ENCODE results near the gene ARID3A. TPM values are rescaled to one million over a fixed set of nuclear protein-coding genes. Genes with fewer than 3 reads are reported as not detected.

Gene ARID3A
- total RNA-seq, 3 donors from 2014 or later (not counting 1 experiment from before 2014, with no cell fraction given) = 15.9 to 24.6 (median 24.2) TPM

GRCh38 chr19:920051-920864, 5.6 kb upstream of the ARID3A start:
- Mint-ChIP-seq H3K4me3 (peak overlapping the region; percentile 86), H3K36me3 (no peaks in the 10 kb centered on the region), H3K4me1 (peaks cover 10 to 14% of the 10 kb centered on the region in 2 donors), H3K27me3 (ENCODE audit: low read depth in 2 of 2) (peaks cover 0 to 5% of the 10 kb centered on the region in 2 donors), H3K9me3 (no peaks in the 10 kb centered on the region), H3K27ac (peak overlapping the region in 1 of 2 donors; percentile 21)
- WGBS (ENCODE audit: insufficient coverage) = 1% methylated on average over 84 of the region's 84 CpGs
- no peaks in the 10 kb centered on the region for H3K36me3 ChIP-seq (ENCODE audit: control insufficient read depth, insufficient read depth, low read length)
- ATAC-seq (peak; percentile 11 to 31 (median 14)), DNase-seq (peak; percentile 47 to 84)
- TF ChIP-seq, protein P1, sequence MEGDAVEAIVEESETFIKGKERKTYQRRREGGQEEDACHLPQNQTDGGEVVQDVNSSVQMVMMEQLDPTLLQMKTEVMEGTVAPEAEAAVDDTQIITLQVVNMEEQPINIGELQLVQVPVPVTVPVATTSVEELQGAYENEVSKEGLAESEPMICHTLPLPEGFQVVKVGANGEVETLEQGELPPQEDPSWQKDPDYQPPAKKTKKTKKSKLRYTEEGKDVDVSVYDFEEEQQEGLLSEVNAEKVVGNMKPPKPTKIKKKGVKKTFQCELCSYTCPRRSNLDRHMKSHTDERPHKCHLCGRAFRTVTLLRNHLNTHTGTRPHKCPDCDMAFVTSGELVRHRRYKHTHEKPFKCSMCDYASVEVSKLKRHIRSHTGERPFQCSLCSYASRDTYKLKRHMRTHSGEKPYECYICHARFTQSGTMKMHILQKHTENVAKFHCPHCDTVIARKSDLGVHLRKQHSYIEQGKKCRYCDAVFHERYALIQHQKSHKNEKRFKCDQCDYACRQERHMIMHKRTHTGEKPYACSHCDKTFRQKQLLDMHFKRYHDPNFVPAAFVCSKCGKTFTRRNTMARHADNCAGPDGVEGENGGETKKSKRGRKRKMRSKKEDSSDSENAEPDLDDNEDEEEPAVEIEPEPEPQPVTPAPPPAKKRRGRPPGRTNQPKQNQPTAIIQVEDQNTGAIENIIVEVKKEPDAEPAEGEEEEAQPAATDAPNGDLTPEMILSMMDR (IDR thresholded peaks at IDR 0.05) = no peak
- H3K9me3 ChIP-seq (ENCODE audit: control insufficient read depth, insufficient read depth, low read length) = no peaks in the 10 kb centered on the region
- no peak overlapping the region for H3K27ac ChIP-seq (ENCODE audit: low read length)
- intact Hi-C loops (cut with micrococcal nuclease) = loop anchor here (2.0 to 10.0 kb wide), 2 partner anchors 149 to 325 kb away; partner anchors contain the start of genes ATP5F1D and MIDN
- peaks cover 21% of the 10 kb centered on the region for H3K27me3 ChIP-seq (ENCODE audit: control insufficient read depth, insufficient read depth, low read length)
- H3K4me3 ChIP-seq (ENCODE audit: low read length) = peak overlapping the region; percentile 25
- peaks cover 57% of the 10 kb centered on the region for H3K4me1 ChIP-seq (ENCODE audit: control insufficient read depth, insufficient read depth, low read length)

DNA sequence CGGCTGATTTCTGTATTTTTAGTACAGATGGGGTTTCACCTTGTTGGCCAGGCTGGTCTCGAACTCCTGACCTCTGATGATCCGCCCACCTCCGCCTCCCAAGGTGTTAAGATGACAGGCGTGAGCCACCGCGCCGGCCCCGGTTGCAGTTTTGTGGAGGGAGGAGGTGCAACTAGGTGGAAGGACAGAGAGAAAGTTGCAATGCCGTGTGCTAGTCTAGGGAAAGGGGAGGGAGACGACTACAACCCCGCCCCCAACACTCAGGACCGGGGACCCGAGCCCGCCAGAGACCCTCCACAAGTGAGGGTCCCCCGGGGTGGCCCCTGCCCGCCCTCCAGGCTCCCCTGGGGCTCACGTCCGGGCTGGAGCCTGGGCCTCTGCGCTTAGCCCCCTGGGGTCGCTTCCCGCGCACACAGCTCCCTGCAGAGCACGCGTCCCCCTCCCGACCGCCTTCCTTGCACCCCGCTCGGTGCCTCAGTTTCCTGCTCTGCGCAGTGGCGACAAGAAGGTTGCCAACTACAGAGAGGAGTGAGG, 1.2 kb upstream of the ARID3A start:
- Histone ChIP-seq H3K27me3 (ENCODE audit: control insufficient read depth, insufficient read depth, low read length) (peaks cover 5% of the 10 kb centered on the region), H3K4me3 (ENCODE audit: low read length) (peak overlapping the region; percentile 97), H3K36me3 (ENCODE audit: control insufficient read depth, insufficient read depth, low read length) (no peaks in the 10 kb centered on the region), H3K9me3 (ENCODE audit: control insufficient read depth, insufficient read depth, low read length) (no peaks in the 10 kb centered on the region), H3K27ac (ENCODE audit: low read length) (peak overlapping the region; percentile 95), H3K4me1 (ENCODE audit: control insufficient read depth, insufficient read depth, low read length) (peaks cover 52% of the 10 kb centered on the region)
- intact Hi-C loops (cut with micrococcal nuclease) = loop anchor here (1.0 to 10.0 kb wide), 2 partner anchors 59 to 320 kb away; partner anchors contain the start of genes ATP5F1D and MIDN
- ATAC-seq (peak in 1 of 3 donors; percentile 23), DNase-seq (peak; percentile 43 to 52)
- Mint-ChIP-seq H3K27ac (peak overlapping the region; percentile 58 to 85), H3K36me3 (no peaks in the 10 kb centered on the region), H3K4me3 (peak overlapping the region; percentile 88), H3K27me3 (ENCODE audit: low read depth in 2 of 2) (no peaks in the 10 kb centered on the region), H3K4me1 (peaks cover 10 to 14% of the 10 kb centered on the region in 2 donors), H3K9me3 (no peaks in the 10 kb centered on the region)
- TF ChIP-seq, protein P1 (IDR thresholded peaks at IDR 0.05) = no peak
- WGBS (ENCODE audit: insufficient coverage) = 10% methylated on average over 30 of the region's 31 CpGs

GRCh38 chr19:925087-925525, 729 bp upstream of the ARID3A start:
- Histone ChIP-seq H3K36me3 (ENCODE audit: control insufficient read depth, insufficient read depth, low read length) (no peaks in the 10 kb centered on the region), H3K4me3 (ENCODE audit: low read length) (peak overlapping the region; percentile 97), H3K4me1 (ENCODE audit: control insufficient read depth, insufficient read depth, low read length) (peaks cover 49% of the 10 kb centered on the region), H3K27ac (ENCODE audit: low read length) (peak overlapping the region; percentile 95), H3K9me3 (ENCODE audit: control insufficient read depth, insufficient read depth, low read length) (no peaks in the 10 kb centered on the region), H3K27me3 (ENCODE audit: control insufficient read depth, insufficient read depth, low read length) (peaks cover 5% of the 10 kb centered on the region)
- ATAC-seq = peak; percentile 54 to 68 (median 65)
- Mint-ChIP-seq H3K4me1 (peaks cover 10 to 14% of the 10 kb centered on the region in 2 donors), H3K27ac (peak overlapping the region; percentile 58 to 85), H3K4me3 (peak overlapping the region; percentile 88), H3K36me3 (no peaks in the 10 kb centered on the region), H3K27me3 (ENCODE audit: low read depth in 2 of 2) (no peaks in the 10 kb centered on the region), H3K9me3 (no peaks in the 10 kb centered on the region)
- WGBS (ENCODE audit: insufficient coverage) = under 1% methylated on average over 39 of the region's 39 CpGs
- TF ChIP-seq, protein P1 (IDR thresholded peaks at IDR 0.05) = no peak
- intact Hi-C loops (cut with micrococcal nuclease) = loop anchor here (1.0 to 10.0 kb wide), 2 partner anchors 58 to 320 kb away; partner anchors contain the start of genes ATP5F1D and MIDN
- DNase-seq = peak; percentile 48 to 55
